SK-N-SH treated with all-trans-retinoic acid at 6 μM for 48 hours (cell line): ENCODE results near the gene AKAP12.
A peak's percentile ranks its signal among the peaks of the same experiment; 100 is the strongest.

Experiments
- ATAC-seq: fragments of 200-7000 bp; cut with Tn5 transposase; 3 replicates; pipeline ENCODE4 v1.9.1; 2020; ENCODE audit warnings: mild to moderate bottlenecking, moderate library complexity
- ARNTL ChIP-seq: fragments of 450-650 bp; formaldehyde crosslinking; IDR thresholded peaks from 2 replicates; pipeline ENCODE4 v1.5.0; 2020; ENCODE audit warnings: low read depth, mild to moderate bottlenecking, moderate library complexity, borderline replicate concordance
- BACH2 ChIP-seq: fragments of 250-450 bp; sonication (Bioruptor Pico); IDR thresholded peaks from 2 replicates; pipeline ENCODE4 v1.9.0; 2021; ENCODE audit warnings: mild to moderate bottlenecking, borderline replicate concordance
- CSDC2 ChIP-seq: fragments of 250-450 bp; sonication (Bioruptor Pico); IDR thresholded peaks from 2 replicates; pipeline ENCODE4 v1.5.0; 2020; ENCODE audit warnings: mild to moderate bottlenecking, moderate library complexity
- OSR1 ChIP-seq: fragments of 250-450 bp; sonication (Bioruptor Pico); IDR thresholded peaks from 2 replicates; pipeline ENCODE4 v1.8.0; 2022; ENCODE audit warnings: moderate library complexity, mild to moderate bottlenecking, inconsistent platforms
- PPARA ChIP-seq: fragments of 250-450 bp; sonication (Bioruptor Pico); IDR thresholded peaks from 2 replicates; pipeline ENCODE4 v1.5.0; 2020; ENCODE audit warnings: mild to moderate bottlenecking, borderline replicate concordance
- RARB ChIP-seq: fragments of 250-450 bp; sonication (Bioruptor Pico); IDR thresholded peaks from 2 replicates; pipeline ENCODE4 v1.8.0; 2021; ENCODE audit warnings: mild to moderate bottlenecking, moderate library complexity
- SNAI2 ChIP-seq: fragments of 250-450 bp; sonication (Bioruptor Pico); IDR thresholded peaks from 2 replicates; pipeline ENCODE4 v1.5.0; 2020; ENCODE audit warnings: mild to moderate bottlenecking, moderate library complexity
- TCF4 ChIP-seq: fragments of 250-450 bp; sonication (Bioruptor Pico); IDR thresholded peaks from 2 replicates; pipeline ENCODE4 v1.8.0; 2021; ENCODE audit warnings: mild to moderate bottlenecking, moderate library complexity, borderline replicate concordance
- TOX ChIP-seq: fragments of 250-450 bp; sonication (Bioruptor Pico); IDR thresholded peaks from 2 replicates; pipeline ENCODE4 v1.8.0; 2021; ENCODE audit warnings: mild to moderate bottlenecking, moderate library complexity, borderline replicate concordance
- ZC3H10 ChIP-seq: fragments of 250-450 bp; sonication (Bioruptor Pico); IDR thresholded peaks from 2 replicates; pipeline ENCODE4 v1.5.1; 2021; ENCODE audit warnings: mild to moderate bottlenecking, moderate library complexity
- ZFP3 ChIP-seq: fragments of 250-450 bp; sonication (Bioruptor Pico); IDR thresholded peaks from 2 replicates; pipeline ENCODE4 v1.5.0; 2020; ENCODE audit warnings: mild to moderate bottlenecking, moderate library complexity
- ZFP30 ChIP-seq: fragments of 450-650 bp; formaldehyde crosslinking; IDR thresholded peaks from 2 replicates; pipeline ENCODE4 v1.5.0; 2022; ENCODE audit warnings: mild to moderate bottlenecking, moderate library complexity
- ZNF565 ChIP-seq: fragments of 450-650 bp; formaldehyde crosslinking; conservative IDR thresholded peaks from 2 replicates; pipeline ENCODE4 v1.5.0; 2020; ENCODE audit warnings: low read depth, mild to moderate bottlenecking, moderate library complexity
- ZNF70 ChIP-seq: fragments of 450-650 bp; formaldehyde crosslinking; IDR thresholded peaks from 2 replicates; pipeline ENCODE4 v1.5.0; 2020; ENCODE audit warnings: mild to moderate bottlenecking, moderate library complexity
- ZNF8 ChIP-seq: fragments of 450-650 bp; formaldehyde crosslinking; IDR thresholded peaks from 2 replicates; pipeline ENCODE4 v1.5.0; 2020; ENCODE audit warnings: mild to moderate bottlenecking, moderate library complexity
- TF ChIP-seq, protein P1 (sequence below): fragments of 250-450 bp; sonication (Bioruptor Pico); IDR thresholded peaks from 2 replicates; pipeline ENCODE4 v1.8.0; 2021; ENCODE audit warnings: low read depth, mild to moderate bottlenecking, moderate library complexity, borderline replicate concordance
- TF ChIP-seq, protein P2 (sequence below): fragments of 250-450 bp; sonication (Bioruptor Pico); IDR thresholded peaks from 2 replicates; pipeline ENCODE4 v1.8.0; 2020; ENCODE audit warnings: mild to moderate bottlenecking, moderate library complexity, borderline replicate concordance
- TF ChIP-seq, protein P3 (sequence below): fragments of 250-450 bp; sonication (Bioruptor Pico); IDR thresholded peaks from 2 replicates; pipeline ENCODE4 v1.5.0; 2020; ENCODE audit warnings: mild to moderate bottlenecking, moderate library complexity
- TF ChIP-seq, protein P4 (sequence below): fragments of 250-450 bp; sonication (Bioruptor Pico); IDR thresholded peaks from 2 replicates; pipeline ENCODE4 v1.5.1; 2020; ENCODE audit warnings: low read depth, mild to moderate bottlenecking, moderate library complexity
- TF ChIP-seq, protein P5 (sequence below): fragments of 250-450 bp; sonication (Bioruptor Pico); IDR thresholded peaks from 2 replicates; pipeline ENCODE4 v1.5.1; 2021; ENCODE audit warnings: mild to moderate bottlenecking, moderate library complexity

Gene AKAP12

DNA sequence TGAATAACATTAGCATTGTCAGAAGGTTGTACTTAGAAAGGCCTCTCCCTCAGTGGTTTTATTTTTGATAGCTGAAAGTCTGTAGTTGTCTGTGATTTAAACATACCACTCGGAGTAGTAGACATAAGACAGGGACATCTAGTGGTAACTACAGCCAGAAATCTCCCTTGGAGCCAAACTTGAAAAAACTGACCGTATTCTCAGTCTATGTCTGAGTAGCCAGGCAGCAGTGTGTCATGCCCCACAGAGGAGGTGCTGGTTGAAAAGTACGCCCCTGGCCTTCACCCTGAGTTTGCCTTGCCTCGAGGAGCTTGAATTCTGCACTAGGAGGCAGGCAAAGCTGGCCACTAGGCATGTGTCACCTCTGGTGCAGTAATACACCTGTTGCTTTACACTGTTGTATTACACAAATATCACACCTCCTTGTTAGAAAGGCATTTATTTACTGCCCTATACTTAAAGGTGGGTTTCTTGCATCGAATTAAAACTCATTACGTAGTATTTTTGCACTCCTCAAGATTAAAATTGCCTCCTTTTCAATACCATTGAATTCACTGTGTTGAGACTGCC, 130.8 kb downstream of the AKAP12 start:
- peak; percentile 83 for ATAC-seq
- TF ChIP-seq, protein P1, sequence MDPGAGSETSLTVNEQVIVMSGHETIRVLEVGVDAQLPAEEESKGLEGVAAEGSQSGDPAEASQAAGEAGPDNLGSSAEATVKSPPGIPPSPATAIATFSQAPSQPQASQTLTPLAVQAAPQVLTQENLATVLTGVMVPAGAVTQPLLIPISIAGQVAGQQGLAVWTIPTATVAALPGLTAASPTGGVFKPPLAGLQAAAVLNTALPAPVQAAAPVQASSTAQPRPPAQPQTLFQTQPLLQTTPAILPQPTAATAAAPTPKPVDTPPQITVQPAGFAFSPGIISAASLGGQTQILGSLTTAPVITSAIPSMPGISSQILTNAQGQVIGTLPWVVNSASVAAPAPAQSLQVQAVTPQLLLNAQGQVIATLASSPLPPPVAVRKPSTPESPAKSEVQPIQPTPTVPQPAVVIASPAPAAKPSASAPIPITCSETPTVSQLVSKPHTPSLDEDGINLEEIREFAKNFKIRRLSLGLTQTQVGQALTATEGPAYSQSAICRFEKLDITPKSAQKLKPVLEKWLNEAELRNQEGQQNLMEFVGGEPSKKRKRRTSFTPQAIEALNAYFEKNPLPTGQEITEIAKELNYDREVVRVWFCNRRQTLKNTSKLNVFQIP (CRISPR knock-in tag): no peak
- TF ChIP-seq ZFP30: no peak
- TF ChIP-seq, protein P2, sequence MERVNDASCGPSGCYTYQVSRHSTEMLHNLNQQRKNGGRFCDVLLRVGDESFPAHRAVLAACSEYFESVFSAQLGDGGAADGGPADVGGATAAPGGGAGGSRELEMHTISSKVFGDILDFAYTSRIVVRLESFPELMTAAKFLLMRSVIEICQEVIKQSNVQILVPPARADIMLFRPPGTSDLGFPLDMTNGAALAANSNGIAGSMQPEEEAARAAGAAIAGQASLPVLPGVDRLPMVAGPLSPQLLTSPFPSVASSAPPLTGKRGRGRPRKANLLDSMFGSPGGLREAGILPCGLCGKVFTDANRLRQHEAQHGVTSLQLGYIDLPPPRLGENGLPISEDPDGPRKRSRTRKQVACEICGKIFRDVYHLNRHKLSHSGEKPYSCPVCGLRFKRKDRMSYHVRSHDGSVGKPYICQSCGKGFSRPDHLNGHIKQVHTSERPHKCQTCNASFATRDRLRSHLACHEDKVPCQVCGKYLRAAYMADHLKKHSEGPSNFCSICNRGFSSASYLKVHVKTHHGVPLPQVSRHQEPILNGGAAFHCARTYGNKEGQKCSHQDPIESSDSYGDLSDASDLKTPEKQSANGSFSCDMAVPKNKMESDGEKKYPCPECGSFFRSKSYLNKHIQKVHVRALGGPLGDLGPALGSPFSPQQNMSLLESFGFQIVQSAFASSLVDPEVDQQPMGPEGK: no peak
- no peak for TF ChIP-seq ZNF8 (CRISPR knock-in tag)
- no peak for TF ChIP-seq ZNF565
- TF ChIP-seq ARNTL (CRISPR knock-in tag): no peak
- no peak for TF ChIP-seq ZC3H10
- no peak for TF ChIP-seq PPARA (CRISPR knock-in tag)
- TF ChIP-seq BACH2 (CRISPR knock-in tag): no peak
- no peak for TF ChIP-seq SNAI2 (CRISPR knock-in tag)
- TF ChIP-seq ZFP3 (CRISPR knock-in tag): no peak
- no peak for TF ChIP-seq TCF4 (CRISPR knock-in tag)
- no peak for TF ChIP-seq CSDC2 (CRISPR knock-in tag)

DNA sequence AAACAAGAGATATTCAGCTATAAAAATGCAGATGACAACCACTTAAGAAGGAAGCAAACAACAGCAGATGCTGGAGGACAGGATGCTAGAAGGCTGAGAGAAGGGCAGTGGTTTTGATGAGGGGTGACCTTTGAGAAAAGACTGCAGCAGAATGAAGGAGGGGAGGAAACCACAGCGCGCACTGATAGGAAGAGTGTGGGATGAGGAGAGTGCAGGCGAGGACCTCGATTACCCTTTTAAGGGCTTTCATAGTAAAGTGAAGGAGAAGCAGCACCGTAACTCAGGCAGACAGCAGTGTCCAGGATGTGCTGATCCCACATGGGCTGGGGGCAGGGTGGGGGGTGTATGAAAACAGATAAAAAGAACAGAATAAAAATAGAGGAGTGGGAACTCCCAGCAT, 132.4 kb downstream of the AKAP12 start:
- no peak for ATAC-seq
- TF ChIP-seq OSR1 (CRISPR knock-in tag) (no peak), ZNF70 (CRISPR knock-in tag) (no peak), TCF4 (CRISPR knock-in tag) (no peak), TOX (CRISPR knock-in tag) (no peak)
- TF ChIP-seq, protein P2: no peak

DNA sequence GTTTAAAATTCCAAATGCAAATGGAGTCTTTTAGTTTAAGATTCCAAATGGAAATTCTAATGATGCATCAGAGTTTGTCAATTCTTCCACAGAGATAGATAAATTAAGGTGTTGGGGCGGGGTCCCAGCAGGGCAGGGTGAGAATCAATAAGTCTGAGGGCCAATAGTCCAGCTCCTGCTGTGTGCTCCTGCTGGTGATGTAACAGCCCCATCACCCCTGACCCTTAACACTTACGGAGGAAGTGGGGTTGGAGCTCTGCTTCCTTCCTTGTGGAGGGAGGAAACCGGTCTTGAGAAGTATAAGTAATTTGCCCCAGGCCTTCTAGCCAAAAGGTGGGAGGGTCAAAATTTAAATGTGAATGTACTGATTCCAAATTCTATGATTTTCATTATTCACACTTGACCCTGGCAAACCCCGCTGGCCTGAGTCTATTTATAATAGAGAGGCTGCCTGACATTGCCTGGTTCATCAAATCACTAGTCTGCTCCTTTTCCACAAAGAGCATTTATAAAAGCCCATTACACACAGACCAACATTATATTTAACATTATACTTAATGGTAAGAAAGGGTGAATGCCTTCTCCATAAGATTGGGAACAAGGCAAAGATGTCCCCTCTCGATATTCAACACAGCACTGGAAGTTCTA, 134.4 kb downstream of the AKAP12 start:
- TF ChIP-seq, protein P3, sequence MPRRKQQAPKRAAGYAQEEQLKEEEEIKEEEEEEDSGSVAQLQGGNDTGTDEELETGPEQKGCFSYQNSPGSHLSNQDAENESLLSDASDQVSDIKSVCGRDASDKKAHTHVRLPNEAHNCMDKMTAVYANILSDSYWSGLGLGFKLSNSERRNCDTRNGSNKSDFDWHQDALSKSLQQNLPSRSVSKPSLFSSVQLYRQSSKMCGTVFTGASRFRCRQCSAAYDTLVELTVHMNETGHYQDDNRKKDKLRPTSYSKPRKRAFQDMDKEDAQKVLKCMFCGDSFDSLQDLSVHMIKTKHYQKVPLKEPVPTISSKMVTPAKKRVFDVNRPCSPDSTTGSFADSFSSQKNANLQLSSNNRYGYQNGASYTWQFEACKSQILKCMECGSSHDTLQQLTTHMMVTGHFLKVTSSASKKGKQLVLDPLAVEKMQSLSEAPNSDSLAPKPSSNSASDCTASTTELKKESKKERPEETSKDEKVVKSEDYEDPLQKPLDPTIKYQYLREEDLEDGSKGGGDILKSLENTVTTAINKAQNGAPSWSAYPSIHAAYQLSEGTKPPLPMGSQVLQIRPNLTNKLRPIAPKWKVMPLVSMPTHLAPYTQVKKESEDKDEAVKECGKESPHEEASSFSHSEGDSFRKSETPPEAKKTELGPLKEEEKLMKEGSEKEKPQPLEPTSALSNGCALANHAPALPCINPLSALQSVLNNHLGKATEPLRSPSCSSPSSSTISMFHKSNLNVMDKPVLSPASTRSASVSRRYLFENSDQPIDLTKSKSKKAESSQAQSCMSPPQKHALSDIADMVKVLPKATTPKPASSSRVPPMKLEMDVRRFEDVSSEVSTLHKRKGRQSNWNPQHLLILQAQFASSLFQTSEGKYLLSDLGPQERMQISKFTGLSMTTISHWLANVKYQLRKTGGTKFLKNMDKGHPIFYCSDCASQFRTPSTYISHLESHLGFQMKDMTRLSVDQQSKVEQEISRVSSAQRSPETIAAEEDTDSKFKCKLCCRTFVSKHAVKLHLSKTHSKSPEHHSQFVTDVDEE (CRISPR knock-in tag): no peak
- TF ChIP-seq CSDC2 (CRISPR knock-in tag) (no peak), TCF4 (CRISPR knock-in tag) (no peak)
- TF ChIP-seq, protein P4, sequence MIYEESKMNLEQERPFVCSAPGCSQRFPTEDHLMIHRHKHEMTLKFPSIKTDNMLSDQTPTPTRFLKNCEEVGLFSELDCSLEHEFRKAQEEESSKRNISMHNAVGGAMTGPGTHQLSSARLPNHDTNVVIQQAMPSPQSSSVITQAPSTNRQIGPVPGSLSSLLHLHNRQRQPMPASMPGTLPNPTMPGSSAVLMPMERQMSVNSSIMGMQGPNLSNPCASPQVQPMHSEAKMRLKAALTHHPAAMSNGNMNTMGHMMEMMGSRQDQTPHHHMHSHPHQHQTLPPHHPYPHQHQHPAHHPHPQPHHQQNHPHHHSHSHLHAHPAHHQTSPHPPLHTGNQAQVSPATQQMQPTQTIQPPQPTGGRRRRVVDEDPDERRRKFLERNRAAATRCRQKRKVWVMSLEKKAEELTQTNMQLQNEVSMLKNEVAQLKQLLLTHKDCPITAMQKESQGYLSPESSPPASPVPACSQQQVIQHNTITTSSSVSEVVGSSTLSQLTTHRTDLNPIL: no peak
- ATAC-seq: no peak

DNA sequence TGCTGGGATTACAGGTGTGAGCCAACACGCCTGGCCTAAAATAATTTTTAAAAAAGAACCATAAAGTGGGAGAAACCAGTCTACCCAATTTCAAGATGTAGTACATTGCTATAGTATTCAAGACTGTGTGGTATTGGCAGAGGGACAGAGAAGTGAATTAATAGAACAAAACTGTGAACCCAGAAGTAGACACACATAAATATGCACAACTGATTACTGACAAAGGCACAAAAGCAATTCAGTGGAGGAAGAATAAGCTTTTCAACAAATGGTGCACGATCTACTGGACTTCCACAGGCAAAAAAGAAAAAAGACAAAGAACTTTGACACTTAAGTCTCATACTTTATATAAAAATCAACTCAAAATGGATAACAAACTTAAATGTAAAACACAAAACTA, 136.1 kb downstream of the AKAP12 start:
- ATAC-seq: no peak
- TF ChIP-seq TOX (CRISPR knock-in tag) (no peak), CSDC2 (CRISPR knock-in tag) (no peak), ZNF8 (CRISPR knock-in tag) (no peak), SNAI2 (CRISPR knock-in tag) (no peak), ZNF70 (CRISPR knock-in tag) (no peak), ARNTL (CRISPR knock-in tag) (no peak), RARB (CRISPR knock-in tag) (no peak), ZNF565 (no peak), ZFP30 (no peak), BACH2 (CRISPR knock-in tag) (no peak)
- TF ChIP-seq, protein P4: no peak
- TF ChIP-seq, protein P5, sequence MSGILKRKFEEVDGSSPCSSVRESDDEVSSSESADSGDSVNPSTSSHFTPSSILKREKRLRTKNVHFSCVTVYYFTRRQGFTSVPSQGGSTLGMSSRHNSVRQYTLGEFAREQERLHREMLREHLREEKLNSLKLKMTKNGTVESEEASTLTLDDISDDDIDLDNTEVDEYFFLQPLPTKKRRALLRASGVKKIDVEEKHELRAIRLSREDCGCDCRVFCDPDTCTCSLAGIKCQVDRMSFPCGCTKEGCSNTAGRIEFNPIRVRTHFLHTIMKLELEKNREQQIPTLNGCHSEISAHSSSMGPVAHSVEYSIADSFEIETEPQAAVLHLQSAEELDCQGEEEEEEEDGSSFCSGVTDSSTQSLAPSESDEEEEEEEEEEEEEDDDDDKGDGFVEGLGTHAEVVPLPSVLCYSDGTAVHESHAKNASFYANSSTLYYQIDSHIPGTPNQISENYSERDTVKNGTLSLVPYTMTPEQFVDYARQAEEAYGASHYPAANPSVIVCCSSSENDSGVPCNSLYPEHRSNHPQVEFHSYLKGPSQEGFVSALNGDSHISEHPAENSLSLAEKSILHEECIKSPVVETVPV: no peak
- TF ChIP-seq, protein P1 (CRISPR knock-in tag): no peak
